Cortex of kidney (tissue), 1 donor: ENCODE measurements around the gene L1CAM.

Source experiments
- DNase-seq: peaks from one replicate; lab custom pipeline; 2025; lab: John Stamatoyannopoulos, UW

The L1CAM gene

GRCh38 chrX:153878345-153878744, 7.6 kb downstream of the L1CAM start:
- no peak for DNase-seq

GRCh38 chrX:153877571-153878261, 8.3 kb downstream of the L1CAM start:
- DNase-seq: no peak

GRCh38 chrX:153876112-153876491, 9.9 kb downstream of the L1CAM start:
- DNase-seq: no peak

- DNase-seq: no peak
These were observed 10.4 kb downstream of the L1CAM start for GRCh38 chrX:153875391-153876111.

GRCh38 chrX:153874366-153875125, 11.4 kb downstream of the L1CAM start:
- DNase-seq: no peak

GRCh38 chrX:153874085-153874365, 11.9 kb downstream of the L1CAM start:
- DNase-seq: no peak

- DNase-seq: no peak
These were observed 12.5 kb downstream of the L1CAM start for GRCh38 chrX:153873282-153874084.

GRCh38 chrX:153871946-153872878, 13.8 kb downstream of the L1CAM start:
- DNase-seq: no peak

GRCh38 chrX:153871451-153871850, 14.5 kb downstream of the L1CAM start:
- no peak for DNase-seq

GRCh38 chrX:153870791-153871360, 15.1 kb downstream of the L1CAM start:
- DNase-seq: no peak

GRCh38 chrX:153870288-153870690, 15.7 kb downstream of the L1CAM start:
- no peak for DNase-seq

GRCh38 chrX:153869473-153870287, 16.3 kb downstream of the L1CAM start:
- DNase-seq: no peak

GRCh38 chrX:153868576-153869472, 17.1 kb downstream of the L1CAM start:
- DNase-seq: no peak

- DNase-seq: no peak
These were observed 18.3 kb downstream of the L1CAM start for GRCh38 chrX:153867671-153868070.

GRCh38 chrX:153867139-153867538, 18.8 kb downstream of the L1CAM start:
- DNase-seq: no peak

- no peak for DNase-seq
These were observed 19.5 kb downstream of the L1CAM start for GRCh38 chrX:153866302-153867019.

- DNase-seq: no peak
These were observed 20.3 kb downstream of the L1CAM start for GRCh38 chrX:153865685-153866084.

GRCh38 chrX:153865321-153865580, 20.7 kb downstream of the L1CAM start:
- DNase-seq: no peak
